Activated naive CD4-positive, alpha-beta T cell treated with anti-CD3 and anti-CD28 coated beads, Interleukin-2, amount 50 U/mL, for 16 hours (primary cell): ENCODE measurements around the gene MRPL1.

Experiments used
- DNase-seq: peaks from one replicate; pipeline ENCODE4 v3.0.0-alpha.2; 2020

The MRPL1 gene

GRCh38 chr4:77990456-77990855 lies 127.8 kb downstream of the MRPL1 start:
- no peak for DNase-seq

GRCh38 chr4:77990904-77991358 lies 128.3 kb downstream of the MRPL1 start:
- no peak for DNase-seq

GRCh38 chr4:77992581-77992980 lies 130.0 kb downstream of the MRPL1 start:
- no peak for DNase-seq

GRCh38 chr4:77994194-77994721 lies 131.6 kb downstream of the MRPL1 start:
- DNase-seq, result no peak

- DNase-seq, result no peak
Measured at GRCh38 chr4:77996076-77996475, 133.4 kb downstream of the MRPL1 start.

- no peak for DNase-seq
Measured at GRCh38 chr4:78001531-78001930, 138.9 kb downstream of the MRPL1 start.

GRCh38 chr4:78002260-78002659 lies 139.6 kb downstream of the MRPL1 start:
- DNase-seq, result no peak
